Measurements from ENCODE around the gene PLPPR2. TPM values are rescaled to one million over a fixed set of nuclear protein-coding genes. Genes with fewer than 3 reads are reported as not detected.
"Not testable (repeated sequence)": the region's sequence is repeated elsewhere in the genome, so short reads cannot be mapped to it uniquely, and the experiment has no call there.

PLPPR2 gene
- total and polyA plus RNA-seq, 4 donors = 30.4 to 215 (median 107) TPM

- peaks cover 30% of the 10 kb centered on the region for H3K4me1 ChIP-seq (ENCODE audit: control insufficient read depth, insufficient read depth, low read length)
- peaks cover 45% of the 10 kb centered on the region for H3K36me3 ChIP-seq (ENCODE audit: control insufficient read depth, insufficient read depth, low read length)
- no peaks in the 10 kb centered on the region for H3K9me3 ChIP-seq (ENCODE audit: control insufficient read depth, insufficient read depth, low read length)
- H3K27ac ChIP-seq (ENCODE audit: low read depth, low read length) = peak overlapping the region; percentile 82
- 69% methylated on average over 16 of the region's 17 CpGs for WGBS (ENCODE audit: insufficient coverage)
- H3K4me3 ChIP-seq (ENCODE audit: low read depth, low read length) = no peak overlapping the region
- DNase-seq (ENCODE audit: low read depth in 4 of 6, low spot score in 6 of 6) = no peak
- no peaks in the 10 kb centered on the region for H3K27me3 ChIP-seq (ENCODE audit: control insufficient read depth, insufficient read depth, low read length)
Measured at GRCh38 chr19:11324748-11325389, 30.4 kb upstream of the PLPPR2 start.

- WGBS (ENCODE audit: insufficient coverage) = 96% methylated on average over 4 of the region's 7 CpGs
- Histone ChIP-seq H3K27ac (ENCODE audit: low read depth, low read length) (no peak overlapping the region), H3K4me3 (ENCODE audit: low read depth, low read length) (no peak overlapping the region), H3K27me3 (ENCODE audit: control insufficient read depth, insufficient read depth, low read length) (no peaks in the 10 kb centered on the region), H3K4me1 (ENCODE audit: control insufficient read depth, insufficient read depth, low read length) (peaks cover 30% of the 10 kb centered on the region), H3K36me3 (ENCODE audit: control insufficient read depth, insufficient read depth, low read length) (peaks cover 45% of the 10 kb centered on the region), H3K9me3 (ENCODE audit: control insufficient read depth, insufficient read depth, low read length) (no peaks in the 10 kb centered on the region)
- DNase-seq (ENCODE audit: low read depth in 4 of 6, low spot score in 6 of 6) = no peak
Measured at GRCh38 chr19:11325544-11325943, 29.7 kb upstream of the PLPPR2 start.

DNA sequence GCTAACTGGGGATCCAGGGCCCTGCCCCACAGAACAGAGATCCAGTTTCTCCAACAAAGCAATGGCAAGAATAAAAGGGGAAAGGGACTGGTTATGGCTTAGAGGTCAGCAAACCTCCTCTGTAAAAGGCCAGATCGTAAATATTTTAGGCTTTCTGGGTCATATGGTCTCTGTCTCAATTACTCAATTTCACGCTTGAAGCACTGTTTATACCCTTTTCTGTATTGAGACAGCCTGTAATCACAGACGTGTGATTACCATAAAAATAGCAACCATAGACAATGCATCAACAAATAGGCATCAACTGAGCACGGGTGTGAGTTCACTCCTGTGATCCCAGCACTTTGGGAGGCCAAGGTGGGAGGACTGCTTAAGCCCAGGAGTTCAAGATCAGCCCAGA lies 25.1 kb upstream of the PLPPR2 start:
- Histone ChIP-seq H3K27ac (ENCODE audit: low read depth, low read length) (no peak overlapping the region), H3K9me3 (ENCODE audit: control insufficient read depth, insufficient read depth, low read length) (no peaks in the 10 kb centered on the region), H3K4me1 (ENCODE audit: control insufficient read depth, insufficient read depth, low read length) (no peaks in the 10 kb centered on the region), H3K27me3 (ENCODE audit: control insufficient read depth, insufficient read depth, low read length) (no peaks in the 10 kb centered on the region), H3K4me3 (ENCODE audit: low read depth, low read length) (no peak overlapping the region), H3K36me3 (ENCODE audit: control insufficient read depth, insufficient read depth, low read length) (peaks cover 74% of the 10 kb centered on the region)
- DNase-seq (ENCODE audit: low read depth in 4 of 6, low spot score in 6 of 6) = no peak
- 34% methylated on average over 3 of the region's 4 CpGs for WGBS (ENCODE audit: insufficient coverage)

- Histone ChIP-seq H3K27me3 (ENCODE audit: control insufficient read depth, insufficient read depth, low read length) (no peaks in the 10 kb centered on the region), H3K9me3 (ENCODE audit: control insufficient read depth, insufficient read depth, low read length) (no peaks in the 10 kb centered on the region), H3K4me1 (ENCODE audit: control insufficient read depth, insufficient read depth, low read length) (no peaks in the 10 kb centered on the region), H3K36me3 (ENCODE audit: control insufficient read depth, insufficient read depth, low read length) (peaks cover 78% of the 10 kb centered on the region), H3K4me3 (ENCODE audit: low read depth, low read length) (no peak overlapping the region), H3K27ac (ENCODE audit: low read depth, low read length) (no peak overlapping the region)
- WGBS (ENCODE audit: insufficient coverage) = 90% methylated on average over 3 of the region's 4 CpGs
- DNase-seq (ENCODE audit: low read depth in 4 of 6, low spot score in 6 of 6) = no peak
Measured at GRCh38 chr19:11331502-11331901, 23.7 kb upstream of the PLPPR2 start.

GRCh38 chr19:11332822-11333221 lies 22.4 kb upstream of the PLPPR2 start:
- Histone ChIP-seq H3K4me1 (ENCODE audit: control insufficient read depth, insufficient read depth, low read length) (no peaks in the 10 kb centered on the region), H3K27me3 (ENCODE audit: control insufficient read depth, insufficient read depth, low read length) (no peaks in the 10 kb centered on the region), H3K4me3 (ENCODE audit: low read depth, low read length) (no peak overlapping the region), H3K36me3 (ENCODE audit: control insufficient read depth, insufficient read depth, low read length) (peaks cover 76% of the 10 kb centered on the region), H3K27ac (ENCODE audit: low read depth, low read length) (no peak overlapping the region), H3K9me3 (ENCODE audit: control insufficient read depth, insufficient read depth, low read length) (no peaks in the 10 kb centered on the region)
- no peak for DNase-seq (ENCODE audit: low read depth in 4 of 6, low spot score in 6 of 6)
- 100% methylated on average over 1 of the region's 5 CpGs for WGBS (ENCODE audit: insufficient coverage)

DNA sequence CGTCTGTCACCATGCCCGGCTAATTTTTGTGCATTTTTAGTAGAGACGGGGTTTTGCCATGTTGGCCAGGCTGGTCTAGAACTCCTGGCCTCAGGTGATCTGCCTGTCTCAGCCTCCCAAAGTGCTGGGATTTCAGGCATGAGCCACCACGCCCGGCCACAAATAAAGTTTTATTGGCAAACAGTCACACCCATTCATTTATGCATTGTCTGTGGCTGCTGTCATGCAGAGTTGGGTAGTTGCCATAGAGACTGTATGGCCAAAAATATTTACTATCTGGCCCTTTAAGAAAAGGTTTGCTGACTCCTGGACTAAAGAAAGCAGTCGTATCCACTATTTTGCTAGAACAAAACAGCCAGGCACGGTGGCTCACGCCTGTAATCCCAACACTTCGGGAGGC lies 21.4 kb upstream of the PLPPR2 start:
- not testable (repeated sequence) for H3K4me1 ChIP-seq (ENCODE audit: control insufficient read depth, insufficient read depth, low read length); H3K4me3 ChIP-seq (ENCODE audit: low read depth, low read length); H3K9me3 ChIP-seq (ENCODE audit: control insufficient read depth, insufficient read depth, low read length); DNase-seq (ENCODE audit: low read depth in 4 of 6, low spot score in 6 of 6); H3K27ac ChIP-seq (ENCODE audit: low read depth, low read length); H3K27me3 ChIP-seq (ENCODE audit: control insufficient read depth, insufficient read depth, low read length)
- WGBS (ENCODE audit: insufficient coverage) = 66% methylated on average over 4 of the region's 9 CpGs
- peaks cover 74% of the 10 kb centered on the region for H3K36me3 ChIP-seq (ENCODE audit: control insufficient read depth, insufficient read depth, low read length)

GRCh38 chr19:11335449-11336146 lies 19.6 kb upstream of the PLPPR2 start:
- DNase-seq (ENCODE audit: low read depth in 4 of 6, low spot score in 6 of 6) = no peak
- no peak overlapping the region for H3K4me3 ChIP-seq (ENCODE audit: low read depth, low read length)
- H3K4me1 ChIP-seq (ENCODE audit: control insufficient read depth, insufficient read depth, low read length) = peaks cover 21% of the 10 kb centered on the region
- no peaks in the 10 kb centered on the region for H3K9me3 ChIP-seq (ENCODE audit: control insufficient read depth, insufficient read depth, low read length)
- H3K27ac ChIP-seq (ENCODE audit: low read depth, low read length) = no peak overlapping the region
- WGBS (ENCODE audit: insufficient coverage) = 95% methylated on average over 15 of the region's 17 CpGs
- H3K36me3 ChIP-seq (ENCODE audit: control insufficient read depth, insufficient read depth, low read length) = peaks cover 69% of the 10 kb centered on the region
- H3K27me3 ChIP-seq (ENCODE audit: control insufficient read depth, insufficient read depth, low read length) = no peaks in the 10 kb centered on the region

DNA sequence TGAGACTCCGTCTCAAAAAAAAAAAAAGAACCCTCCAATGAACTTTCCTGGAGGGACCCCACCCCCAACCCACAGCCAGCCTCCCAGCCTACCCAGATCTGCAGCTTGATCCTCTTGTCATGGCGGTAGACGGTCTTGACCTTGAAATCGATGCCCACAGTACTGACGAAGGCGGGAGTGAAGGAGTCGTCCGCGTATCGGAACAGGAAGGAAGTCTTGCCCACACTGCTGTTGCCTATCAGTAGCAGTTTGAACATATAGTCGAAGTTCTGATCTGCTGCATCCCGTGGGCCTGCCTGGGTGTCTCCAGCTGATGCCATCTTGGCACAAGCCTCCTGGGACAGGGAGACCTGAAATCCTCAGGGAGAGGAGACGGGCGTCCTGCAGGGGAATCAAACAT lies 18.2 kb upstream of the PLPPR2 start:
- peaks cover 69% of the 10 kb centered on the region for H3K36me3 ChIP-seq (ENCODE audit: control insufficient read depth, insufficient read depth, low read length)
- H3K27ac ChIP-seq (ENCODE audit: low read depth, low read length) = no peak overlapping the region
- H3K9me3 ChIP-seq (ENCODE audit: control insufficient read depth, insufficient read depth, low read length) = no peaks in the 10 kb centered on the region
- H3K4me1 ChIP-seq (ENCODE audit: control insufficient read depth, insufficient read depth, low read length) = peaks cover 21% of the 10 kb centered on the region
- no peak overlapping the region for H3K4me3 ChIP-seq (ENCODE audit: low read depth, low read length)
- 88% methylated on average over 13 of the region's 14 CpGs for whole genome bisulfite sequencing (ENCODE audit: insufficient coverage)
- no peak for DNase-seq (ENCODE audit: low read depth in 4 of 6, low spot score in 6 of 6)
- no peaks in the 10 kb centered on the region for H3K27me3 ChIP-seq (ENCODE audit: control insufficient read depth, insufficient read depth, low read length)

GRCh38 chr19:11338121-11338520 lies 17.1 kb upstream of the PLPPR2 start:
- H3K9me3 ChIP-seq (ENCODE audit: control insufficient read depth, insufficient read depth, low read length) = no peaks in the 10 kb centered on the region
- WGBS (ENCODE audit: insufficient coverage) = 91% methylated on average over 5 of the region's 7 CpGs
- H3K4me3 ChIP-seq (ENCODE audit: low read depth, low read length) = no peak overlapping the region
- no peak for DNase-seq (ENCODE audit: low read depth in 4 of 6, low spot score in 6 of 6)
- peaks cover 65% of the 10 kb centered on the region for H3K36me3 ChIP-seq (ENCODE audit: control insufficient read depth, insufficient read depth, low read length)
- H3K4me1 ChIP-seq (ENCODE audit: control insufficient read depth, insufficient read depth, low read length) = peaks cover 25% of the 10 kb centered on the region
- no peaks in the 10 kb centered on the region for H3K27me3 ChIP-seq (ENCODE audit: control insufficient read depth, insufficient read depth, low read length)
- no peak overlapping the region for H3K27ac ChIP-seq (ENCODE audit: low read depth, low read length)

Data from spinal cord (tissue), 10 donors.